DND-41 (cell line): ENCODE results near the gene TMEM256.
A peak's percentile ranks its signal among the peaks of the same experiment; 100 is the strongest.

Source experiments
- ATAC-seq: fragments of 200-7000 bp; cut with Tn5 transposase; 3 replicates; pipeline ENCODE4 v1.9.1; 2021; ENCODE audit warnings: low read depth; ENCODE audit not compliant: insufficient read depth
- DNase-seq: peaks from one replicate; pipeline ENCODE4 v3.0.0-alpha.2; 2020
- H2AFZ ChIP-seq: 2 replicates; pipeline ENCODE4 v1.6.0; 2012; ENCODE audit warnings: low read depth, low read length
- H3K27ac ChIP-seq: 2 replicates; pipeline ENCODE4 v1.5.1; 2012; ENCODE audit warnings: low read length, inconsistent platforms
- H3K27me3 ChIP-seq: fragments of 200-600 bp; sonication (generic); 2 replicates; pipeline ENCODE4 v1.6.0; 2012; ENCODE audit warnings: low read length, mild to moderate bottlenecking, inconsistent platforms; ENCODE audit not compliant: insufficient read depth, poor library complexity
- H3K36me3 ChIP-seq: 2 replicates; pipeline ENCODE4 v1.5.1; 2012; ENCODE audit warnings: low read length, inconsistent platforms; ENCODE audit not compliant: insufficient read depth
- H3K4me1 ChIP-seq: 2 replicates; pipeline ENCODE4 v1.5.1; 2012; ENCODE audit warnings: mild to moderate bottlenecking, low read length; ENCODE audit not compliant: insufficient read depth
- H3K4me2 ChIP-seq: 2 replicates; pipeline ENCODE4 v1.6.0; 2012; ENCODE audit warnings: mild to moderate bottlenecking, moderate library complexity, low read length, inconsistent platforms; ENCODE audit not compliant: insufficient read depth
- H3K4me3 ChIP-seq, 2 experiments: fragments of 200-600 bp in 1 of 2; shearing (Covaris generic) in 1 of 2; 2 replicates each; pipeline ENCODE4 v1.5.1; 2012 to 2016; ENCODE audit warnings: inconsistent platforms in 2 of 2, low read length in 2 of 2, mild to moderate bottlenecking in 2 of 2, low read depth in 1 of 2, moderate library complexity in 1 of 2
- H3K79me2 ChIP-seq: 2 replicates; pipeline ENCODE4 v1.6.0; 2012; ENCODE audit warnings: low read length, inconsistent platforms; ENCODE audit not compliant: insufficient read depth
- H3K9ac ChIP-seq: 2 replicates; pipeline ENCODE4 v1.6.0; 2012; ENCODE audit warnings: low read depth, mild to moderate bottlenecking, inconsistent platforms, low read length, moderate library complexity
- H3K9me3 ChIP-seq: 2 replicates; pipeline ENCODE4 v1.5.1; 2012; ENCODE audit warnings: low read length, moderate library complexity, mild to moderate bottlenecking, inconsistent platforms; ENCODE audit not compliant: insufficient read depth, severe bottlenecking
- H4K20me1 ChIP-seq: 2 replicates; pipeline ENCODE4 v1.6.0; 2012; ENCODE audit warnings: low read length; ENCODE audit not compliant: insufficient read depth
- CTCF ChIP-seq: IDR thresholded peaks from 2 replicates; pipeline ENCODE4 v1.5.1; 2012; ENCODE audit warnings: borderline replicate concordance, low read length, moderate library complexity, mild to moderate bottlenecking; ENCODE audit not compliant: poor library complexity, severe bottlenecking; ENCODE audit errors: extremely low read depth
- EZH2 ChIP-seq: IDR thresholded peaks from 3 replicates; pipeline ENCODE4 v1.6.1; 2012; ENCODE audit warnings: borderline replicate concordance, low read depth, mild to moderate bottlenecking, moderate library complexity, low read length, inconsistent platforms; ENCODE audit not compliant: severe bottlenecking

The TMEM256 gene

GRCh38 chr17:7437369-7437863 is 33.5 kb upstream of the TMEM256 start:
- H3K4me2 ChIP-seq, result peak overlapping the region; percentile 39
- H3K9ac ChIP-seq, result no peak overlapping the region
- no peak overlapping the region for H2AFZ ChIP-seq
- peaks cover 17% of the 10 kb centered on the region for H3K4me1 ChIP-seq
- TF ChIP-seq CTCF (no peak), EZH2 (no peak)
- no peaks in the 10 kb centered on the region for H3K27me3 ChIP-seq
- no peak overlapping the region for H3K27ac ChIP-seq
- no peak overlapping the region for H3K4me3 ChIP-seq
- H3K36me3 ChIP-seq, result peaks cover 4% of the 10 kb centered on the region; the same call in 1 of the 2 replicates
- DNase-seq, result no peak
- ATAC-seq, result no peak
- H3K79me2 ChIP-seq, result peaks cover 15% of the 10 kb centered on the region
- H3K9me3 ChIP-seq, result no peaks in the 10 kb centered on the region
- H4K20me1 ChIP-seq, result no peaks in the 10 kb centered on the region

DNA sequence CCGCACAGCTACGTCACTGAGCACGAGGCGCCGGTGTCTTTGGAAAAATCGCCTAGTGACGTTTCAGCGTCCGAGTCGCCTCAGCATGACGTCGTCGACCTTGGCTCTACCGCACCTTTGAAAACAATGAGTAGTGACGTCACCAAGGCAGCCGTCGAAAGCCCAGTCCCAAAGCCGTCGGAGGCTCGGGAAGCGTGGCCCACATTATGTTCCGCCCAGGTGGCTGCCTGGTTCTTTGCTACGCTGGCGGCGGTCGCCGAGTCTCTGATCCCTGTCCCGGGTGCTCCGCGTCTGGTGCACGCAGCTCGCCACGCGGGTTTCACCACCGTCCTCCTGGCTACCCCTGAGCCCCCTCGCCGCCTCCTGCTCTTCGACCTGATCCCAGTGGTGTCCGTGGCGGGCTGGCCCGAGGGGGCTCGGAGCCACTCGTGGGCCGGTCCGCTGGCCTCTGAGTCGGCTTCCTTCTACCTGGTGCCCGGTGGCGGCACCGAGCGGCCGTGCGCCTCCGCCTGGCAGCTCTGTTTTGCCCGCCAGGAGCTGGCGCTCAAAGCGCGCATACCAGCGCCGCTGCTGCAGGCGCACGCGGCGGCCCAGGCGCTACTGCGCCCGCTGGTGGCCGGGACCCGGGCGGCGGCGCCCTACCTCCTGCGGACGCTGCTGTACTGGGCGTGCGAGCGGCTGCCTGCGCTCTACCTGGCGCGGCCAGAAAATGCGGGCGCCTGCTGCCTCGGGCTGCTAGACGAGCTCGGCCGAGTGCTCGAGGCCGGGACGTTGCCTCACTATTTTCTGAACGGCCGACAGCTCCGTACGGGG is 32.9 kb upstream of the TMEM256 start:
- Histone ChIP-seq H3K9me3 (no peaks in the 10 kb centered on the region), H3K4me2 (peak overlapping the region; percentile 90), H3K27ac (no peak overlapping the region; the same call in 1 of the 2 replicates), H3K9ac (peak overlapping the region; percentile 64), H3K4me3 (peak overlapping the region in 1 of 2 experiments; percentile 82; a peak in 2 of 4 replicates), H3K36me3 (peaks cover 4% of the 10 kb centered on the region; the same call in 1 of the 2 replicates), H4K20me1 (no peaks in the 10 kb centered on the region), H3K79me2 (peaks cover 15% of the 10 kb centered on the region), H3K4me1 (peaks cover 17% of the 10 kb centered on the region), H3K27me3 (no peaks in the 10 kb centered on the region), H2AFZ (no peak overlapping the region)
- DNase-seq, result peak; percentile 57
- ATAC-seq, result peak; percentile 46
- peak; percentile 53 for TF ChIP-seq CTCF
- TF ChIP-seq EZH2, result no peak

- peak; percentile 32 for ATAC-seq
- peak overlapping the region; percentile 64 for H3K9ac ChIP-seq
- no peaks in the 10 kb centered on the region for H3K27me3 ChIP-seq
- peaks cover 17% of the 10 kb centered on the region for H3K4me1 ChIP-seq
- peaks cover 15% of the 10 kb centered on the region for H3K79me2 ChIP-seq
- DNase-seq, result peak; percentile 53
- H3K4me2 ChIP-seq, result peak overlapping the region; percentile 90
- peaks cover 4% of the 10 kb centered on the region; the same call in 1 of the 2 replicates for H3K36me3 ChIP-seq
- H3K9me3 ChIP-seq, result no peaks in the 10 kb centered on the region
- H2AFZ ChIP-seq, result peak overlapping the region; percentile 86
- peak overlapping the region; percentile 72 to 82 for H3K4me3 ChIP-seq
- H3K27ac ChIP-seq, result peak overlapping the region; percentile 77
- TF ChIP-seq EZH2 (no peak), CTCF (peak; percentile 41)
- no peaks in the 10 kb centered on the region for H4K20me1 ChIP-seq
These were observed 32.0 kb upstream of the TMEM256 start for GRCh38 chr17:7435676-7436555.
